Vagina (tissue), 2 donors: ENCODE data around the gene APP.

ENCODE experiments used
- CTCF ChIP-seq, 3 experiments: fragments of 450-650 bp in 2 of 3; fragments of 200-600 bp in 1 of 3; sonication (generic) in 1 of 3; IDR thresholded peaks; one replicate each; pipeline ENCODE4 v1.5.1; 2017 to 2019; ENCODE audit warnings: antibody characterized with exemption in 3 of 3, mild to moderate bottlenecking in 2 of 3, moderate library complexity in 2 of 3
- POLR2A ChIP-seq, 2 donors: fragments of 450-650 bp; IDR thresholded peaks; one replicate each; pipeline ENCODE4 v1.6.1; 2017; ENCODE audit warnings: antibody characterized with exemption in 2 of 2, mild to moderate bottlenecking in 2 of 2, moderate library complexity in 2 of 2

GRCh38 chr21:26167593-26167992 is 3.0 kb downstream of the APP start:
- no peak for TF ChIP-seq CTCF (IDR thresholded peaks at IDR 0.05)
- no peak for TF ChIP-seq POLR2A (IDR thresholded peaks at IDR 0.05)
